B cell (primary cell): ENCODE measurements around the gene HSD17B4. TPM values are rescaled to one million over a fixed set of nuclear protein-coding genes. Genes with fewer than 3 reads are reported as not detected.

ENCODE experiments used
- ATAC-seq: fragments of 200-7000 bp; cut with Tn5 transposase; one replicate; pipeline ENCODE4 v1.10.0; 2021; ENCODE audit warnings: low read depth, mild to moderate bottlenecking, moderate number of reproducible peaks, moderate library complexity
- CTCF ChIA-PET: fragments of 350-600 bp; sonication (Branson Sonifier 250); formaldehyde crosslinking; loops from one replicate; lab custom pipeline; 2021; ENCODE audit warnings: antibody characterized with exemption, inconsistent platforms; lab: Charles Lee
- POLR2A ChIA-PET: fragments of 350-600 bp; sonication (Branson Sonifier 250); formaldehyde crosslinking; loops from one replicate; lab custom pipeline; 2021; ENCODE audit warnings: antibody characterized with exemption; lab: Charles Lee
- DNase-seq: peaks from one replicate; pipeline ENCODE4 v3.0.0; 2013
- H2AFZ ChIP-seq: 2 replicates; pipeline ENCODE4 v1.6.1; 2012; ENCODE audit warnings: mild to moderate bottlenecking, low read depth, low read length; ENCODE audit not compliant: insufficient read depth, poor library complexity, severe bottlenecking
- H3K27ac ChIP-seq, 2 donors: 1 replicate in 1 of 2; 2 replicates in 1 of 2; pipeline ENCODE4 v1.5.1; 2012 to 2013; ENCODE audit warnings: low read length in 2 of 2, mild to moderate bottlenecking in 2 of 2, moderate library complexity in 1 of 2
- H3K27me3 ChIP-seq, 4 experiments: fragments of 200-600 bp in 1 of 4; sonication (generic) in 1 of 4; replicated peaks in 1 of 4; 1 replicate in 2 of 4; 2 replicates in 2 of 4; pipeline versions ENCODE4 v1.6.1 to v1.7.0; 2013 to 2016; ENCODE audit warnings: low read length in 3 of 4, mild to moderate bottlenecking in 2 of 4, mixed read lengths in 1 of 4, moderate library complexity in 1 of 4; ENCODE audit not compliant: insufficient read depth in 4 of 4, control insufficient read depth in 3 of 4; ENCODE audit errors: control extremely low read depth in 1 of 4
- H3K36me3 ChIP-seq, 2 experiments: replicated peaks in 1 of 2; 1 replicate in 1 of 2; 2 replicates in 1 of 2; pipeline versions ENCODE4 v1.6.1 to v1.7.1; 2013; ENCODE audit warnings: low read length in 1 of 2; ENCODE audit not compliant: insufficient read depth in 2 of 2, control insufficient read depth in 1 of 2; ENCODE audit errors: control extremely low read depth in 1 of 2, extremely low read depth in 1 of 2
- H3K4me1 ChIP-seq, 2 donors: fragments of 200-600 bp in 1 of 2; sonication (generic) in 1 of 2; 1 replicate in 1 of 2; 2 replicates in 1 of 2; pipeline versions ENCODE4 v1.5.1 to v1.6.1; 2013 to 2017; ENCODE audit warnings: low read length in 2 of 2; ENCODE audit not compliant: control insufficient read depth in 2 of 2, insufficient read depth in 2 of 2
- H3K4me2 ChIP-seq: replicated peaks from 2 replicates; pipeline ENCODE3; 2012; ENCODE audit warnings: mild to moderate bottlenecking, low read depth, low read length; ENCODE audit not compliant: poor library complexity, severe bottlenecking
- H3K4me3 ChIP-seq, 5 experiments: fragments of 200-600 bp in 1 of 5; sonication (generic) in 1 of 5; 1 replicate in 3 of 5; 2 replicates in 2 of 5; pipeline versions ENCODE4 v1.5.1 to v1.7.0; 2011 to 2016; ENCODE audit warnings: low read length in 4 of 5, mild to moderate bottlenecking in 4 of 5, low read depth in 2 of 5, control low read depth in 1 of 5, moderate library complexity in 1 of 5; ENCODE audit not compliant: insufficient read depth in 1 of 5; ENCODE audit errors: control extremely low read depth in 1 of 5, extremely low read depth in 1 of 5
- H3K79me2 ChIP-seq: fragments of 200-600 bp; sonication (generic); one replicate; pipeline ENCODE4 v1.6.0; 2016; ENCODE audit warnings: low read length; ENCODE audit not compliant: control insufficient read depth, insufficient read depth
- H3K9ac ChIP-seq: fragments of 200-600 bp; sonication (generic); 2 replicates; pipeline ENCODE4 v1.6.1; 2017; ENCODE audit warnings: mild to moderate bottlenecking, low read length, moderate library complexity
- H3K9me3 ChIP-seq, 3 donors: one replicate each; pipeline versions ENCODE4 v1.6.1 to v1.7.1; 2013; ENCODE audit warnings: low read length in 2 of 3; ENCODE audit not compliant: control insufficient read depth in 2 of 3, insufficient read depth in 1 of 3; ENCODE audit errors: control extremely low read depth in 1 of 3
- H4K20me1 ChIP-seq: 2 replicates; pipeline ENCODE4 v1.6.0; 2012; ENCODE audit warnings: mild to moderate bottlenecking, low read length; ENCODE audit not compliant: insufficient read depth, control insufficient read depth, poor library complexity, severe bottlenecking
- H3K27ac Mint-ChIP-seq: one replicate; pipeline ENCODE4 v1.8.0; 2021; ENCODE audit warnings: mixed read lengths
- H3K27me3 Mint-ChIP-seq: one replicate; pipeline ENCODE4 v1.8.0; 2021; ENCODE audit warnings: mixed read lengths
- H3K4me1 Mint-ChIP-seq: one replicate; pipeline ENCODE4 v1.8.0; 2021; ENCODE audit warnings: mixed read lengths
- H3K4me3 Mint-ChIP-seq: one replicate; pipeline ENCODE4 v1.8.0; 2021; ENCODE audit warnings: mixed read lengths
- H3K9me3 Mint-ChIP-seq: one replicate; pipeline ENCODE4 v1.8.0; 2022; ENCODE audit warnings: mixed read lengths; ENCODE audit not compliant: insufficient read depth
- EZH2 ChIP-seq: IDR thresholded peaks from 2 replicates; pipeline ENCODE4 v1.6.1; 2012; ENCODE audit warnings: borderline replicate concordance, low read depth, mild to moderate bottlenecking, moderate library complexity, low read length; ENCODE audit not compliant: insufficient read depth, poor library complexity, severe bottlenecking
- WGBS: methylation state at CpG from one replicate; pipeline ENCODE4 v1.1.5; 2013; ENCODE audit warnings: missing lambda C conversion rate; ENCODE audit not compliant: insufficient coverage; 5-methylcytosine and 5-hydroxymethylcytosine counted together
- intact Hi-C: fragments of 100-400 bp; cut with micrococcal nuclease; formaldehyde crosslinking; loops from one replicate; pipeline ENCODE4 v1.10.0; 2022
- polyA plus RNA-seq: library from polyadenylated mRNA; depleted of rRNA; stranded (reverse); fragments of >200 nt; gene quantifications from 2 replicates; pipeline ENCODE4 v1.2.3, GENCODE V29; 2012
- total RNA-seq, 2 donors: library from RNA; stranded (reverse); fragments of 120-200 nt in 1 of 2; gene quantifications; 1 replicate in 1 of 2; 2 replicates in 1 of 2; pipeline versions ENCODE4 v1.2.3 to v1.2.4, GENCODE V29; 2013 to 2022
- TF ChIP-seq, protein P1 (sequence below): fragments of 200-600 bp; IDR thresholded peaks from one replicate; pipeline ENCODE4 v1.8.0; 2022; ENCODE audit warnings: antibody characterized with exemption, mild to moderate bottlenecking

Gene HSD17B4
- total and polyA plus RNA-seq, 2 donors (not counting 1 experiment from before 2014, with no cell fraction given): 114 to 125 TPM

DNA sequence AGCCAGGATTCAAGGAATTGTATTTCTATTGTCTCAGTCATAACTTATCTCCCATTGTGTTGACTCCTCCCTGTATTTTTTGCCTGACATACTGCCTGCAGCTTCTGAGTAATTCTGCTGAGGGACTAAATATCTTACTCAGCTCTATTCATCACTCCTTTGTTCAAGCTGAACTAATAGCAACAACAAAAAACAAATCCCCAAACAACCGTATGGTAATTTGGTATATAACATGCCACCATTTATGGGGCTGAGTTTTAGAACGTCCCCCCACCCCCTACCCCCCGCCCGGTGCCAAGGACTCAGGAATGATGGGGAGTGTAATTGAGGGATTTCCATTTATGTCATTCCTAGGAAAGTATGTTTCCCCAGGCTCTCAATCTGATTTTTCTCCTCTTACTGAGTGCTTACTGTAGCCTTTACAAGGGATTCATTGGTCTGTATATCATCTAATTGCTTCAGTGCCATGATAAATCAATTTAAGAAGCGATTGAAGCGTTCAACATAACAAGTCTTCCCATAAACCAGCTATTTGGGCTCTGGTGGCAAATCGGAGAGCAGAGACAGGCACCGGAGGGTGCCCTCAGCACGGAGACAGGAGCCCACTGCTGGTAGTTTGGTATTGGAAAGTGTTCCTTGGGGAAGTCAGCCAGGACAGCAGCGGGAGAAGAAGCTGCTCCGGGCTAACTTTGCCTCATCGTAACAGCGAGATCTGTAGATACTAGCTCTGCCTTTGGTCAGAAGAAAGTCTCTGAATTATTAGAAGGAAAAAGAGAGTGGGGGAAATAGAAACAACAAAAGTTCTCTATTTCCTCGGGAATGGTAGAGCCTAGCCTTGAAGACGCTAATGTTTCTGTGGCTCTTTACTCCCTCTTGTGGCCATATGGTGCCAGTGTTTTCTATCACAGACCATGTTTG is 40.7 kb upstream of the HSD17B4 start:
- ATAC-seq (peak; percentile 74), DNase-seq (peak; percentile 85)
- Mint-ChIP-seq H3K4me1 (peaks cover 76% of the 10 kb centered on the region), H3K27ac (peak overlapping the region; percentile 88), H3K4me3 (peak overlapping the region; percentile 91), H3K9me3 (no peaks in the 10 kb centered on the region), H3K27me3 (no peaks in the 10 kb centered on the region)
- CTCF ChIA-PET: interaction anchor here (0.7 to 11.0 kb wide), 65 partner anchors 10 to 428 kb away, joined by 3 to 195 read pairs (median 5); partner anchors contain the start of genes DMXL1, DTWD2 and TNFAIP8
- Histone ChIP-seq H3K27me3 (no peaks in the 10 kb centered on the region), H3K9me3 (no peaks in the 10 kb centered on the region), H4K20me1 (no peaks in the 10 kb centered on the region), H2AFZ (peak overlapping the region; percentile 91), H3K4me1 (peaks cover 62 to 65% of the 10 kb centered on the region in 2 donors), H3K27ac (peak overlapping the region; percentile 55 to 67), H3K79me2 (peaks cover 49% of the 10 kb centered on the region), H3K36me3 (no peaks in the 10 kb centered on the region), H3K4me2 (peak overlapping the region; percentile 81), H3K9ac (peak overlapping the region; percentile 69), H3K4me3 (peak overlapping the region; percentile 50 to 79 (median 70))
- 4% methylated on average over 7 of the region's 15 CpGs for WGBS
- intact Hi-C loops: loop anchor here (1.0 to 5.0 kb wide), 9 partner anchors 41 to 423 kb away; partner anchors contain the start of genes DTWD2 and HSD17B4
- POLR2A ChIA-PET: interaction anchor here (1.1 to 1.4 kb wide), 3 partner anchors 138 to 191 kb away, joined by 3 to 5 read pairs (median 3); no protein-coding TSS in a partner anchor
- TF ChIP-seq, protein P1, sequence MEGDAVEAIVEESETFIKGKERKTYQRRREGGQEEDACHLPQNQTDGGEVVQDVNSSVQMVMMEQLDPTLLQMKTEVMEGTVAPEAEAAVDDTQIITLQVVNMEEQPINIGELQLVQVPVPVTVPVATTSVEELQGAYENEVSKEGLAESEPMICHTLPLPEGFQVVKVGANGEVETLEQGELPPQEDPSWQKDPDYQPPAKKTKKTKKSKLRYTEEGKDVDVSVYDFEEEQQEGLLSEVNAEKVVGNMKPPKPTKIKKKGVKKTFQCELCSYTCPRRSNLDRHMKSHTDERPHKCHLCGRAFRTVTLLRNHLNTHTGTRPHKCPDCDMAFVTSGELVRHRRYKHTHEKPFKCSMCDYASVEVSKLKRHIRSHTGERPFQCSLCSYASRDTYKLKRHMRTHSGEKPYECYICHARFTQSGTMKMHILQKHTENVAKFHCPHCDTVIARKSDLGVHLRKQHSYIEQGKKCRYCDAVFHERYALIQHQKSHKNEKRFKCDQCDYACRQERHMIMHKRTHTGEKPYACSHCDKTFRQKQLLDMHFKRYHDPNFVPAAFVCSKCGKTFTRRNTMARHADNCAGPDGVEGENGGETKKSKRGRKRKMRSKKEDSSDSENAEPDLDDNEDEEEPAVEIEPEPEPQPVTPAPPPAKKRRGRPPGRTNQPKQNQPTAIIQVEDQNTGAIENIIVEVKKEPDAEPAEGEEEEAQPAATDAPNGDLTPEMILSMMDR: peak; percentile 94
- TF ChIP-seq EZH2: no peak
